Heart left ventricle (tissue), 13 donors: ENCODE data around the gene CD74.

Experiments
- POLR2A ChIP-seq, 2 donors: fragments of 450-650 bp; IDR thresholded peaks; one replicate each; pipeline ENCODE4 v1.6.1; 2017; ENCODE audit warnings: antibody characterized with exemption in 2 of 2, mild to moderate bottlenecking in 2 of 2, moderate library complexity in 2 of 2
- TF ChIP-seq, protein P1 (sequence below), 12 donors: fragments of 200-600 bp; sonication (generic) in 4 of 12; IDR thresholded peaks; one replicate each; pipeline versions ENCODE4 v1.5.0 to v1.8.0; 2018 to 2022; ENCODE audit warnings: antibody characterized with exemption in 12 of 12, mild to moderate bottlenecking in 5 of 12
- donor health status: ischemic (EF 13 %, LVEDD 7.1; RV severe dilation, severe dysfunction).
- donor health status: DM: no; HTN: yes; CAD: no.
- donor health status: DM: no; HTN: no; CAD: no.
- donor health status: ischemic (EF 25% LVEDD 6.9; RV normal size, moderate dysfunction).
- donor health status: ischemic (EF 25% LVEDD 5.7; RV mildly dilated, moderate dysfunction).
- donor health status: ischemic (EF 35%, LVEDD 5.7; RV mildly dilated, moderate dysfunction).
- donor health status: nonischemic (EF 11% LVEDD 7.7; RV severe dilation, severe dysfunction).
- donor health status: DM: yes; HTN: yes; CAD: no.
- donor health status: PGD.
- donor health status: ischemic (EF 29% LVEDD 5.4; RV normal size, mild dysfunction).
- donor health status: nonischemic (EF 23%, LVEDD 6.1; RV moderate dilation, normal function).

DNA sequence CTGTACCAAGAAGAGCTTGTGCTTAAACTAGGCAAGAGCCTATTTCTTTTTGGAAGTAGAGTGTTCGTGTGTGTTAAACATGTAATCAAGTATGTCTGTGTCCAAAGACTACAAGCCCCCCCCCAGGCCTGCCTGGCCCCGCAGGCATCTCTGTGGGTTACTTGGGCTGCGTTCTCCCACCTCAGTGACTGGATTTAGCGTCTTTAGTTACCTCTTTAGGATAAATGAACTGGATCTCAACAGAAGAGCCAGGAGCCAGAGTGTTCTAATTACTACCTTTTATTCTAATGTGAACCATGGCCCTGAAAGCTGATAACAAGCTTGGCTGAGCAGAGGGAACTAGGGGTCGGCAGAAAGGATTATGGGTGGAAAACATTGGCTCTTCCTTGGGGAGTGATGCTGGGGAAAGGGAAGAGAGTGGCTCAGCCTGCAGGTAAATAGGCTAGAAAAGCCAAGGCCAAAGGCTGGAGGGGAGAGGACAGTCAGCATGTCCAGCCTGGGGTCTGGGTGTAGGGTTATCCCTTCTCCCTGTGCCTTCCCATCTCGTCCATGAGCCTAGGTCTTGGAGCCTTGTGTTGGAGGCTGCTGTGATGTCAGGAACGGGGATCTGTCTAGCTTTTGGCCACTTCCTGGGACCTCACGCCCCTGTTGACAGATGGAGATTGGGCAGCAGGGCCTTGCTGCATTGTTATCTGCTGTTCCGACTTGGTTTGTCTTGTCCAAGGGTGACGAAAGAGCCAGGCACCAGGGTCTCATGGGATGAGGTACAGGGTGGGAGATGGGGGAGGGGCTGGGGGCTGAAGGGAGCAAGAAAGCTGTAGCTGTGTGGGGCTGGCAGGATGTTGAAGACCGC, 11.1 kb downstream of the CD74 start:
- TF ChIP-seq, protein P1, sequence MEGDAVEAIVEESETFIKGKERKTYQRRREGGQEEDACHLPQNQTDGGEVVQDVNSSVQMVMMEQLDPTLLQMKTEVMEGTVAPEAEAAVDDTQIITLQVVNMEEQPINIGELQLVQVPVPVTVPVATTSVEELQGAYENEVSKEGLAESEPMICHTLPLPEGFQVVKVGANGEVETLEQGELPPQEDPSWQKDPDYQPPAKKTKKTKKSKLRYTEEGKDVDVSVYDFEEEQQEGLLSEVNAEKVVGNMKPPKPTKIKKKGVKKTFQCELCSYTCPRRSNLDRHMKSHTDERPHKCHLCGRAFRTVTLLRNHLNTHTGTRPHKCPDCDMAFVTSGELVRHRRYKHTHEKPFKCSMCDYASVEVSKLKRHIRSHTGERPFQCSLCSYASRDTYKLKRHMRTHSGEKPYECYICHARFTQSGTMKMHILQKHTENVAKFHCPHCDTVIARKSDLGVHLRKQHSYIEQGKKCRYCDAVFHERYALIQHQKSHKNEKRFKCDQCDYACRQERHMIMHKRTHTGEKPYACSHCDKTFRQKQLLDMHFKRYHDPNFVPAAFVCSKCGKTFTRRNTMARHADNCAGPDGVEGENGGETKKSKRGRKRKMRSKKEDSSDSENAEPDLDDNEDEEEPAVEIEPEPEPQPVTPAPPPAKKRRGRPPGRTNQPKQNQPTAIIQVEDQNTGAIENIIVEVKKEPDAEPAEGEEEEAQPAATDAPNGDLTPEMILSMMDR (IDR thresholded peaks at IDR 0.05), result no peak
- no peak for TF ChIP-seq POLR2A (IDR thresholded peaks at IDR 0.05)
